ENCODE measurements around the gene CACNA1I. TPM values are rescaled to one million over a fixed set of nuclear protein-coding genes. Genes with fewer than 3 reads are reported as not detected.

CACNA1I gene
- total and polyA plus RNA-seq, 5 donors from 2014 or later: 0.06 to 10.6 (median 0.32) TPM

DNA sequence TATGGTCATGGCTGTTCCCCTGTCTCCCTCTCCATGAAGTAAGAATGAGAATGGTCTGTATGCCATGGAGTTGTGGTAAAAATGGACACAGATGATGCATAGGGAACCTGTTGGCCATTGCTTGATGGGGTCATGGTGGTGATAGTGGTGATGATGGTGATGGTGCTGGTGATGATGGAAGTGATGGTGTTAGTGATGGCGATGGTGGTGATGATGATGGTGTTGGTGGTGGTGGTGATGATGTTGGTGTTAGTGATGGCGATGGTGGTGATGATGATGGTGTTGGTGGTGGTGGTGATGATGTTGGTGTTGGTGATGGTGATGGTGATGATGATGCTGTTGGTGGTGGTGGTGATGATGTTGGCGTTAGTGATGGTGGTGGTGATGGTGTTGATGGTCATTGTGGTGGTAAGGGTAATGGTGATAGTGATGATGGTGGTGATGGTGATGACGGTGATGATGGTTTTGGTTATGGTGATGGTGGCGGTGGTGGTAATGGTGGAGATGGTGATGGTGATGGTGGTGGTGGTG lies 5.1 kb upstream of the CACNA1I start:
- peak overlapping the region in 1 of 3 donors; percentile 48 for H3K27ac Mint-ChIP-seq
- peak overlapping the region in 1 of 4 donors; percentile 15 for H3K4me3 Mint-ChIP-seq

DNA sequence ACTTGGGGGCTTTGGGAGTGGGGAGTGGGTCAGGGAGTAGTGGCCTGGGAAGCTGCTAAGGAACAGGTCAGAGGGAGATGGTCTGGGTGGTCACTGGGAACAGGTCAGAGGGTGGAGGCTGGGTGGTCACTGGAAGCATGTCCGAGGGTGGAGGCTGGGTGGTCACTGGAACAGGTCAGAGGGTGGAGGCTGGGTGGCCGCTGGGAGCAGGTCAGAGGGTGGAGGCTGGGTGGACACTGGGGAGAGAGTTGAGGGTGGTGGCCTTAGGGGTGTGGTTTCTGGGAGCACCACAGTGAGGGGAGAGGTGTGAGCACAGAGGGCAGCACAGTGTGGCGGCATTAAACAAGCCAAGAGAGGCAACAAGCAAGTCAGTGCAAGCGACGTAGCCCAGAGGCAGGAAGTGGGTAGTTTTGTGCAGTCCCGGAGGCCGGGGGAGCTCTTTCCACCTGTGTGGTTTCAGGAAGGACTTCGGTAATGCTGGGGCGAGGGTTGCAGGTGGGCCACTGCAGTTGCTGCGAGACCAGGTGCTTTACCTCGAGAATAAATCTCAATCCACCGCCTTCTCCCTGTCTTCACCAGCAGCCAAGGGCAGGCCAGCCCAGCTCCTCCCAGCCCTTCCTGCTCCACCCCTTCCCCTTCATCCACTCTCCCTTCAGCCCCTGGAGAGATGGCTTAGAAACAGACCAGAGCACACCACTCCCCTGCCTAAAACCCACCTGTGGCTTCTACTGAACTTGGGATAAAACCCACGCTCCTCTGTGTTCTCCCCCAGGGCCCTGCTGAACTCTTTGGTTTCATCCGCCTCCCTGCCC lies 3.2 kb upstream of the CACNA1I start:
- H3K27me3 Mint-ChIP-seq: peaks cover 4% of the 10 kb centered on the region
- H3K27ac Mint-ChIP-seq: peak overlapping the region; percentile 84 to 98 (median 84)
- peak overlapping the region in 2 of 4 donors; percentile 68 to 78 for H3K4me3 Mint-ChIP-seq
- ATAC-seq (ENCODE audit: low read depth in 2 of 2) (peak; percentile 79 to 86), DNase-seq (peak in 2 of 3 donors; percentile 49 to 73)
- peaks cover 0 to 3% (median 0%) of the 10 kb centered on the region in 7 donors for H3K9me3 Mint-ChIP-seq
- H3K9me3 ChIP-seq (ENCODE audit: control insufficient read depth in 2 of 2, low read length in 2 of 2): no peaks in the 10 kb centered on the region
- H3K4me1 Mint-ChIP-seq: peaks cover 0 to 29% (median 8%) of the 10 kb centered on the region in 4 donors
- no peaks in the 10 kb centered on the region for H3K27me3 ChIP-seq (ENCODE audit: control insufficient read depth, insufficient read depth, low read length)
- H3K36me3 Mint-ChIP-seq: no peaks in the 10 kb centered on the region
- H3K4me3 ChIP-seq (ENCODE audit: low read depth, low read length): peak overlapping the region; percentile 48
- no peak overlapping the region for H3K27ac ChIP-seq (ENCODE audit: insufficient read depth, low read length, poor library complexity, severe bottlenecking)
- H3K4me1 ChIP-seq (ENCODE audit: control insufficient read depth, insufficient read depth, low read length, poor library complexity, severe bottlenecking): peaks cover 13% of the 10 kb centered on the region
- no peaks in the 10 kb centered on the region for H3K36me3 ChIP-seq (ENCODE audit: control insufficient read depth, insufficient read depth, low read length)

More for the DNA sequence above, 5.1 kb upstream of the CACNA1I start:
- DNase-seq: no peak
- H3K4me1 Mint-ChIP-seq: peaks cover 0 to 26% (median 8%) of the 10 kb centered on the region in 4 donors
- no peaks in the 10 kb centered on the region for H3K9me3 ChIP-seq (ENCODE audit: control insufficient read depth in 2 of 2, low read length in 2 of 2)
- no peak overlapping the region for H3K4me3 ChIP-seq (ENCODE audit: low read depth, low read length)
- peaks cover 13% of the 10 kb centered on the region for H3K4me1 ChIP-seq (ENCODE audit: control insufficient read depth, insufficient read depth, low read length, poor library complexity, severe bottlenecking)
- H3K36me3 Mint-ChIP-seq: no peaks in the 10 kb centered on the region
- no peak overlapping the region for H3K27ac ChIP-seq (ENCODE audit: insufficient read depth, low read length, poor library complexity, severe bottlenecking)
- peaks cover 0 to 3% (median 0%) of the 10 kb centered on the region in 7 donors for H3K9me3 Mint-ChIP-seq
- H3K27me3 ChIP-seq (ENCODE audit: control insufficient read depth, insufficient read depth, low read length): no peaks in the 10 kb centered on the region
- ATAC-seq (ENCODE audit: low read depth in 2 of 2): no peak
- H3K27me3 Mint-ChIP-seq: peaks cover 10% of the 10 kb centered on the region
- no peaks in the 10 kb centered on the region for H3K36me3 ChIP-seq (ENCODE audit: control insufficient read depth, insufficient read depth, low read length)

DNA sequence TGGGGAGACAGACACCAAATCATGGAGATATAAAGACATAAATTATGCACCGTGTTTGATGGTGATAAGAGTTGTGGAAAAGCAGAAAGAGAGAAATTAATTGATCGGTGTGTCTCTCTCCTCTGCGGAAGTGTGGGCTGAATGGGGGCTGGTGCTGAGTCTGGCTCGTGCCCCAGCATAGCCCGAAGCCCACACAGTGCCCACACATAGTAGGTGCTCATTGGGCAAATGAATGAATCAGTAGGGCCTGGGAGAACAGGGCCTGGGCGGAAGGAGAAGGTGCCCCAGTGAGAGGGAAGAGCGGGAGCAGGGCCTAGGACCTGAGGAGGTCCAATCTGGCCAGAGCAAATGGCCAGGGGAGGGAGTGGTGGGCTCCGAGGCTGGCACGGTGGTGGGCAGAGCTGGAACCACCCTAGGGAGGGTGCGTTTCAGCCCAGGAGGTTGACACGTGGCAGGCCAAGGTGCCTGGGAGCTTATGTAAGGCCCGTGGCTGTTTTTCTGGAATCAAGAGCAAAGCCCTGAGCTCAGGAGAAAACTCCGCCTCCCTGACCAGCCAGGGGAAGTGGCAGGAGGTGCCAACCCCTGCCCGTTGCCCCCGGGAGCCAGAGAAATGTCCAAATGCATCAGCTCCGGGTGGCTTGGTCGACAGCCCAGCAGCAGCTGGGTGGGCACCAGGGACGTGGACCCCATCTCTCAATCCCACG lies 2.1 kb upstream of the CACNA1I start:
- DNase-seq (no peak), ATAC-seq (ENCODE audit: low read depth in 2 of 2) (no peak)
- H3K4me3 ChIP-seq (ENCODE audit: low read depth, low read length): no peak overlapping the region
- no peaks in the 10 kb centered on the region for H3K36me3 Mint-ChIP-seq
- no peaks in the 10 kb centered on the region for H3K9me3 ChIP-seq (ENCODE audit: control insufficient read depth in 2 of 2, low read length in 2 of 2)
- peak overlapping the region in 2 of 3 donors; percentile 84 for H3K27ac Mint-ChIP-seq
- H3K27me3 Mint-ChIP-seq: peaks cover 4% of the 10 kb centered on the region
- H3K4me1 Mint-ChIP-seq: peaks cover 0 to 29% (median 8%) of the 10 kb centered on the region in 4 donors
- no peak overlapping the region for H3K4me3 Mint-ChIP-seq
- peaks cover 0 to 3% (median 0%) of the 10 kb centered on the region in 7 donors for H3K9me3 Mint-ChIP-seq
- no peaks in the 10 kb centered on the region for H3K27me3 ChIP-seq (ENCODE audit: control insufficient read depth, insufficient read depth, low read length)
- H3K4me1 ChIP-seq (ENCODE audit: control insufficient read depth, insufficient read depth, low read length, poor library complexity, severe bottlenecking): peaks cover 13% of the 10 kb centered on the region
- H3K36me3 ChIP-seq (ENCODE audit: control insufficient read depth, insufficient read depth, low read length): no peaks in the 10 kb centered on the region
- no peak overlapping the region for H3K27ac ChIP-seq (ENCODE audit: insufficient read depth, low read length, poor library complexity, severe bottlenecking)

DNA sequence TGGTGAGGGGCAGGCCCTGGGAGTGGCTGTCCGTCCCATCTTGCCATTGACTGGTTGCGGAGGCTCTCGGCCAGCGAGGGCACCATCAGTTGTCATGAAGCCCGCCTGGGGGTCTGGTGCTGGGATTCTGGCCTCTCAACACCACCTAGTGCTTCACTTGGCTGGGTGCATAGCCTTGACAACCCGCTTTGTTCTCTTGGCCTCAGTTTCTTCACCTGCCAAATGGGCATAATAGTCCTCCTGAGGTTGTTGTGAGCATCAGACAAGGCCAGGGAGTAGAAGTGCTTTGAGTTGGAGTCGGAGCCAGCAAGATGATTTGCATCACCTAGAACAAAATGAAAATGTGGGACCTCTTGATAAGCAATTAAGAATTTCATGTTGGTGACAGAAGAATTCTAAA lies 1.5 kb upstream of the CACNA1I start:
- Histone ChIP-seq H3K27me3 (ENCODE audit: control insufficient read depth, insufficient read depth, low read length) (no peaks in the 10 kb centered on the region), H3K9me3 (ENCODE audit: control insufficient read depth in 2 of 2, low read length in 2 of 2) (no peaks in the 10 kb centered on the region), H3K27ac (ENCODE audit: insufficient read depth, low read length, poor library complexity, severe bottlenecking) (no peak overlapping the region), H3K4me3 (ENCODE audit: low read depth, low read length) (no peak overlapping the region), H3K36me3 (ENCODE audit: control insufficient read depth, insufficient read depth, low read length) (no peaks in the 10 kb centered on the region), H3K4me1 (ENCODE audit: control insufficient read depth, insufficient read depth, low read length, poor library complexity, severe bottlenecking) (peaks cover 13% of the 10 kb centered on the region)
- peaks cover 0 to 3% (median 0%) of the 10 kb centered on the region in 7 donors for H3K9me3 Mint-ChIP-seq
- DNase-seq: no peak
- peaks cover 0 to 29% (median 8%) of the 10 kb centered on the region in 4 donors for H3K4me1 Mint-ChIP-seq
- ATAC-seq (ENCODE audit: low read depth in 2 of 2): no peak
- H3K27ac Mint-ChIP-seq: no peak overlapping the region
- H3K27me3 Mint-ChIP-seq: peaks cover 4% of the 10 kb centered on the region
- no peak overlapping the region for H3K4me3 Mint-ChIP-seq
- H3K36me3 Mint-ChIP-seq: no peaks in the 10 kb centered on the region

DNA sequence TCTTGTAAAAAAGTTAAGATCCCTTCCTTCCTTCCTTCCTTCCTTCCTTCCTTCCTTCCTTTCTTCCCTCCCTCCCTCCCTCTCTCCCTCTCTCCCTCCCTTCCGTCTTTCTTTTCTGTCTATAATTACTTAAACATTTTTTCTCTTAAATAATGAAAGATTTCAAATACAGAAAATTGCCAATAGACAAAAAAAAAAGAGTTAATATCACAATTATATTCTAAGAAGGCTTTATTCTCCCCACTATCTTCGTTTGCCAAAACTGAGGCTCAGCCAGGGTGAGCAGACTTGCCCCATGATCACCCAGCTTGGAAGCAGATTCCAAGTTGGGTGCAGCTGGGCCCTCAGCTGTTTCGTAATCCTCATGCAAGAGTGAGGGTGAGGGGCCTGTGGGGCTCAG lies 327 bp upstream of the CACNA1I start:
- H3K4me3 Mint-ChIP-seq: no peak overlapping the region
- no peaks in the 10 kb centered on the region for H3K36me3 Mint-ChIP-seq
- peaks cover 0 to 3% (median 0%) of the 10 kb centered on the region in 7 donors for H3K9me3 Mint-ChIP-seq
- no peaks in the 10 kb centered on the region for H3K27me3 ChIP-seq (ENCODE audit: control insufficient read depth, insufficient read depth, low read length)
- H3K9me3 ChIP-seq (ENCODE audit: control insufficient read depth in 2 of 2, low read length in 2 of 2): no peaks in the 10 kb centered on the region
- H3K4me1 Mint-ChIP-seq: peaks cover 0 to 29% (median 8%) of the 10 kb centered on the region in 4 donors
- H3K36me3 ChIP-seq (ENCODE audit: control insufficient read depth, insufficient read depth, low read length): no peaks in the 10 kb centered on the region
- ATAC-seq (ENCODE audit: low read depth in 2 of 2) (no peak), DNase-seq (no peak)
- H3K27me3 Mint-ChIP-seq: peaks cover 4% of the 10 kb centered on the region
- H3K4me1 ChIP-seq (ENCODE audit: control insufficient read depth, insufficient read depth, low read length, poor library complexity, severe bottlenecking): peaks cover 13% of the 10 kb centered on the region
- no peak overlapping the region for H3K27ac ChIP-seq (ENCODE audit: insufficient read depth, low read length, poor library complexity, severe bottlenecking)
- no peak overlapping the region for H3K4me3 ChIP-seq (ENCODE audit: low read depth, low read length)
- H3K27ac Mint-ChIP-seq: no peak overlapping the region

DNA sequence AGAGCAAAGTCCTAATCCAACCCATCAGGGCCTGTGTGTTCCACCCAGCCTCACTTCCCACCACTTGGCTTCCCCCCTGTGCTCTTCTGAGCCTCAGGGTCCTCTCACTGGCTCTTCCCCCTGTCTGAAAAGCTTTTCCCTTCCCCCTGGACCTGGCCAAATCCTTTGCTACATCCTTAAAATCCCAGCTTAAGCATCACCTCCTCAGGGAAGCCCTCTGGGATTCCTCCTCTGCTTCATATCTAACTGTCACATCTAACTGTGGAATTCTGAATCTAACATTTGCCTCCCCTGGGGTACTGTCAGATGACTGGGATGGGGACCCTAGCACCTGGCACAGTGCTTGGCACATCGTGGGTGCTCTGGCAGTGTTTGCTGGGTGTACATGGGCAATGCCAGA lies 985 bp downstream of the CACNA1I start:
- H3K27ac Mint-ChIP-seq: peak overlapping the region in 1 of 3 donors; percentile 40
- H3K4me3 ChIP-seq (ENCODE audit: low read depth, low read length): no peak overlapping the region
- H3K4me1 ChIP-seq (ENCODE audit: control insufficient read depth, insufficient read depth, low read length, poor library complexity, severe bottlenecking): peaks cover 13% of the 10 kb centered on the region
- H3K27me3 ChIP-seq (ENCODE audit: control insufficient read depth, insufficient read depth, low read length): no peaks in the 10 kb centered on the region
- H3K4me1 Mint-ChIP-seq: peaks cover 0 to 23% (median 7%) of the 10 kb centered on the region in 4 donors
- no peaks in the 10 kb centered on the region for H3K36me3 Mint-ChIP-seq
- DNase-seq (no peak), ATAC-seq (ENCODE audit: low read depth in 2 of 2) (no peak)
- no peak overlapping the region for H3K4me3 Mint-ChIP-seq
- H3K27ac ChIP-seq (ENCODE audit: insufficient read depth, low read length, poor library complexity, severe bottlenecking): no peak overlapping the region
- H3K36me3 ChIP-seq (ENCODE audit: control insufficient read depth, insufficient read depth, low read length): no peaks in the 10 kb centered on the region
- H3K9me3 ChIP-seq (ENCODE audit: control insufficient read depth in 2 of 2, low read length in 2 of 2): no peaks in the 10 kb centered on the region
- peaks cover 4% of the 10 kb centered on the region for H3K27me3 Mint-ChIP-seq
- H3K9me3 Mint-ChIP-seq: peaks cover 0 to 3% (median 0%) of the 10 kb centered on the region in 7 donors

DNA sequence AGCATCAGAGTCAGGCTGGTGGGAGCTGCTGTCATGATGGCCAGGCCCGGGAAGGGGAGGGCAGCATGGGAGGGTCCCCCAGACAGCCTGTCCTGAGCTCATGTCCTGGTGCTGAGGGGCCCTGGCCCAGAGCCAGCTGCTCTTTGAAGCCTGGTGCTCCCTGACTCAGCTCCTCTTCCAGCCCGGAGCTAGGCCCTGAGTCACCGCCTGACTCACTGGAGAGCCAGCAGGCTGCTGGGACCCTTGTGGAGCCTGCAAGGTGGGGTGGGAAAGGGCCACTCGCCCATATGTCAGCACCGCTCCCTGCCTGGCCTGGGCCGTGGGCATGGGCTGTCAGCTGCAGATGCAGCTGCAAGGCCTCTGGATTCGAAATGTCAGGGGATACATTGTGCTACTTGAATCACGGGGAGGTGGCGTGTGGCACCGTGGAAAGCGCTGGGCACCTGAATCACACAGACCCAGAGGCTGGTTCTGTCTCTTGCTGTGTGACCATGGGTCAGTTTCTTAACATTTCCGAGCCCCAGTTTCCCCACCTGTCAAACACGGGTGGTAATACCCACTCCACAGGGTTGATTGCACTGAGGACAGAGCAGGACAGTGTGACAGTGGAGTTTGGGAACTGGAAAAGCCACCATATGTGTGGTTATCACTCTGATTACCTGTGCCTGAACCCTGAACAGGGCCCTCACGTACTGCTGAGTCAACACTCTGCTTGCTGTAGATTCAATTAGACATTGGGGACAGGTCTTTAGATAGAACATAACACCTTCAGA lies 4.4 kb downstream of the CACNA1I start:
- no peaks in the 10 kb centered on the region for H3K4me1 ChIP-seq (ENCODE audit: control insufficient read depth, insufficient read depth, low read length, poor library complexity, severe bottlenecking)
- H3K27me3 ChIP-seq (ENCODE audit: control insufficient read depth, insufficient read depth, low read length): no peaks in the 10 kb centered on the region
- DNase-seq: no peak
- peaks cover 0 to 3% (median 0%) of the 10 kb centered on the region in 4 donors for H3K4me1 Mint-ChIP-seq
- peaks cover 0 to 1% (median 0%) of the 10 kb centered on the region in 7 donors for H3K9me3 Mint-ChIP-seq
- ATAC-seq (ENCODE audit: low read depth in 2 of 2): no peak
- H3K27me3 Mint-ChIP-seq: peaks cover 16% of the 10 kb centered on the region
- no peak overlapping the region for H3K4me3 ChIP-seq (ENCODE audit: low read depth, low read length)
- H3K4me3 Mint-ChIP-seq: no peak overlapping the region
- no peaks in the 10 kb centered on the region for H3K36me3 Mint-ChIP-seq
- no peaks in the 10 kb centered on the region for H3K9me3 ChIP-seq (ENCODE audit: control insufficient read depth in 2 of 2, low read length in 2 of 2)
- H3K36me3 ChIP-seq (ENCODE audit: control insufficient read depth, insufficient read depth, low read length): no peaks in the 10 kb centered on the region
- no peak overlapping the region for H3K27ac ChIP-seq (ENCODE audit: insufficient read depth, low read length, poor library complexity, severe bottlenecking)
- H3K27ac Mint-ChIP-seq: peak overlapping the region in 1 of 3 donors; percentile 69

All from CD4-positive, CD25-positive, alpha-beta regulatory T cell (primary cell).